GM10266 (cell line): ENCODE results near the gene PPFIBP1.
"Not testable (repeated sequence)": the region's sequence is repeated elsewhere in the genome, so short reads cannot be mapped to it uniquely, and the experiment has no call there.

ENCODE experiments used
- DNase-seq: peaks from one replicate; pipeline ENCODE4 v3.0.0; 2012; ENCODE audit errors: extremely low spot score
- TF ChIP-seq, protein P1 (sequence below): IDR thresholded peaks from 2 replicates; pipeline ENCODE4 v1.5.1; 2012; ENCODE audit warnings: mild to moderate bottlenecking, low read depth; ENCODE audit not compliant: control insufficient read depth, insufficient read depth; ENCODE audit errors: missing control alignments

The PPFIBP1 gene

GRCh38 chr12:27541031-27541719 is 17.2 kb downstream of the PPFIBP1 start:
- no peak for DNase-seq
- TF ChIP-seq, protein P1, sequence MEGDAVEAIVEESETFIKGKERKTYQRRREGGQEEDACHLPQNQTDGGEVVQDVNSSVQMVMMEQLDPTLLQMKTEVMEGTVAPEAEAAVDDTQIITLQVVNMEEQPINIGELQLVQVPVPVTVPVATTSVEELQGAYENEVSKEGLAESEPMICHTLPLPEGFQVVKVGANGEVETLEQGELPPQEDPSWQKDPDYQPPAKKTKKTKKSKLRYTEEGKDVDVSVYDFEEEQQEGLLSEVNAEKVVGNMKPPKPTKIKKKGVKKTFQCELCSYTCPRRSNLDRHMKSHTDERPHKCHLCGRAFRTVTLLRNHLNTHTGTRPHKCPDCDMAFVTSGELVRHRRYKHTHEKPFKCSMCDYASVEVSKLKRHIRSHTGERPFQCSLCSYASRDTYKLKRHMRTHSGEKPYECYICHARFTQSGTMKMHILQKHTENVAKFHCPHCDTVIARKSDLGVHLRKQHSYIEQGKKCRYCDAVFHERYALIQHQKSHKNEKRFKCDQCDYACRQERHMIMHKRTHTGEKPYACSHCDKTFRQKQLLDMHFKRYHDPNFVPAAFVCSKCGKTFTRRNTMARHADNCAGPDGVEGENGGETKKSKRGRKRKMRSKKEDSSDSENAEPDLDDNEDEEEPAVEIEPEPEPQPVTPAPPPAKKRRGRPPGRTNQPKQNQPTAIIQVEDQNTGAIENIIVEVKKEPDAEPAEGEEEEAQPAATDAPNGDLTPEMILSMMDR = no peak

DNA sequence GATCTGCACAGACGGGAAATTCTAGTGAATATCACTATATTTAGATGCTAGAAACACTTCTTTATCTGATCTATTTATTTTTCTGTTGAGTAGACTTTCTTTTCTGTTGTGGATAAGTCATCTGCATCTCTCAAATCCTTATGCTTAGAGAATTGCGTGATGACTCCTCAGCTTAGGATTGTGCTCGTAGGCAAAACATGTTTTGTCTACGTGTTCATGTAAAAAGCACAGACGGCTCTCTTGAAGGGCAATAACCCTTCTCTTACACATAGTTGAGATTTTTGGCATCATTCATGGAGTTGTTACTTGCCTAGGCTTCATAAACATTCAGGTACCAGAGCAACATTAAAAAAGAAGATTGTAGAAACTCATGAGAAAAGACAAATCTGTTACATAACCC is 18.6 kb downstream of the PPFIBP1 start:
- no peak for DNase-seq
- TF ChIP-seq, protein P1 = no peak

GRCh38 chr12:27544858-27545257 is 20.9 kb downstream of the PPFIBP1 start:
- not testable (repeated sequence) for DNase-seq

DNA sequence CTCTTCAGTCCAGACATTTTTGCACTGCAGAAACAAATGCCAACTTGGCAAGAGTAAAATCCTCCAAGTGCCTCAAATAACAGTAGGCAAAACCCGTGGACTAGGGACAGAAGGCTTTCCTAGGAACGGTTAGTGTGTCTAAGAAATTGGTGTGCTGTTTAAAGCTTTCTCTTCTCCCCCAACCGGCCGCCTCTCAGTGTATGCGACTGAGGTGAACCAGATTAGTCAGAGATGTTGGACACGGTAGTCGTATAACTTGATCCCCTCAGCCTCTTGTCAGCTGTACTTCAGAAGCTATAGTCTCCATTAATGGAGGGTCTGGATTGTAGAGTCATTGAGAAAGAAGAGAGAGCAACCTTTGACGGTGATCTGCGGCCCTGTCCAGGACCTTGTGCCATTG is 21.7 kb downstream of the PPFIBP1 start:
- TF ChIP-seq, protein P1 = no peak
- DNase-seq = no peak

DNA sequence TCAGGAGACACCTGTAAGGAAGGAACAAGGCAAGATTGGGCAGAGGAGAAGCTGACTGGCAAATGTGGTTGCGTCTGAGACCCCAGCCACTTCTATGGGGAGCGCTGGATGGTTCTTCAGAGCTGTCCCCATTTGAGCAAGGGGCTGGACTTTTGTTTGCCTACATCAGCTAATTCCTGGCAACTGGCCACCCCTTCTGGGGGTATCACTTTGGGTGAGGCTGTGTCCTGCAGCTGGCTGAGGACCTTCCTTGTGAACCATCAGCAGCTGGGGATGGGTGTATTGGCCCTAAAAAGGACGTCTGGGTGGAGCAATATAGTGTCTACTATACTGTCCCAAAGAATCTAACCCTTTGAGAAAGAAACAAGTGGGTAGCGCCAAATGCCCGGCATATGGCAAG is 23.6 kb downstream of the PPFIBP1 start:
- TF ChIP-seq, protein P1 = no peak
- DNase-seq = no peak

DNA sequence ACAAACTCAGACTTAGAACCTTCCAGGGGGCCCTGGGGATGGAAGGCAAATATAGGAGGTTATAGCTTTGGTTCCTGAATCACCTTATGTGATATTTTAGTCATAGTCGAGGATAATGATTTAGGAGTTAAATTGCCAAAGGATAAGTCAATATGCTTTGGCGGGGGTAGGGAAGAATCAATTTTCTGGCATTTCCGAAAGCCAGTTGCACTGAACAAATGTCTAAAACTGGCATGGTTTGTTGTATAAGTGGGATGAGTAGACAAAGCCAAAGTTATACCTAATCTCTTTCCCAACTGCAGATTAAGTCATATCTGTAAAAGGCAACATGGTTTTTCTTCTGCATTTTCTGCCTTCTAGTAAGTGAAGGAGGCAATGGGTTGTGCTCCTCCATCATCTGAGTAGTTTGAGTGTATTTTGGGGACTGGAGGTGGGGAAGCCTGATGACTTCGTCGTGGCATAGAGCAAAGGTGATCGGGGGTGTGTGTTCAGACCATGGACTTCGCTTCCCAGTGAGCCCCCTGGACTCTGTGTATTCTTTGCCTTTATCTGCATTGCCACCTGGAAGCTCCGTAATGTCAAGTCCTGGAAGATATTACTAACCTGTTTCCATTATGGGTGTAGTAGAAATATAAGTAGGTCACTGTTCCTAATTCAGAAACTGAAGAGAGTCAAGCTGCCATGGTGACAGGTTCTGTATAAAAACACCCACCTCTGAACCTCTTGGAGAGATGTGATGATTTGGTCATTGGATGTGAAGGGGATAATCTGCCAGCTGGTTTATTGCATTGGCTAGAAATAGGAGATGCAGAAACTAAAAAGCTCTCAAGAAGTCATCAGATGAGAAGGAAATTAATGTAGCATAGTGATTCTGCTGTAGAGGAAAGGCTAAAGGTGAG is 24.5 kb downstream of the PPFIBP1 start:
- no peak for DNase-seq
- TF ChIP-seq, protein P1 = no peak

DNA sequence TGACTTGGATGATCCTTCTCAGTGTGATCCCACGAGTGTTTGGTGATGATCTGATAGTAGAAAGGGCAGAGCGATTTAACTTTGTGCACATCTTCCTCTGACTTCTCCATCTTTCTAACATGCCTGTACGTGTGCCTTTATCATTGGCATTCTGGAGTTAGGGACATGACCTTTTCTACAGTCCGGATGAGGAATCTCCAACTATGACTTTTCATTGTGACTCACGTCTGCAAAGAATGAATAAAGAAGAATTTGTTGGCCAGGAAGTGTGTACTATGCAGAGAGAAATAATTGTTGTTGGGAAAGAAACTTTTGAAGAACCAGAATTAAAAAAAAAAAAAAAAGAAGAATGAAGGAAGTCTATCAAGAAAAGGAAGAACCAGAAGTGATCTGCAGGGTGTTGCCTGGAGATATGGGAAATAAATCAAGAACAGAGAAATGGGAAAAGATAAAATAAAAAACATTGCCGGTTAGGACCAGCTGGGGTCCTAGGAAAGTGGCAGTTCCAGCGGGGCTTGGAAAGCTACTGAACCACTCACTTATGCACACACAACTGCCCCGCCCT is 25.3 kb downstream of the PPFIBP1 start:
- no peak for DNase-seq
- TF ChIP-seq, protein P1 = no peak
